A549 treated with CpdA at 1 μM for 4 hours (cell line): ENCODE measurements around the gene ZNF740. TPM values are rescaled to one million over a fixed set of nuclear protein-coding genes. Genes with fewer than 3 reads are reported as not detected.

Source experiments
- total RNA-seq: library from RNA; stranded (reverse); fragments of 200-300 nt; extraction: Qiagen RNA extraction; gene quantifications from 5 replicates; pipeline ENCODE4 v1.2.3, GENCODE V29; 2022; ENCODE audit warnings: low read depth

Gene ZNF740, protein sequence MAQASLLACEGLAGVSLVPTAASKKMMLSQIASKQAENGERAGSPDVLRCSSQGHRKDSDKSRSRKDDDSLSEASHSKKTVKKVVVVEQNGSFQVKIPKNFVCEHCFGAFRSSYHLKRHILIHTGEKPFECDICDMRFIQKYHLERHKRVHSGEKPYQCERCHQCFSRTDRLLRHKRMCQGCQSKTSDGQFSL
- 13.0 to 17.4 TPM (median 14.9 TPM) in 5 replicates for total RNA-seq

DNA sequence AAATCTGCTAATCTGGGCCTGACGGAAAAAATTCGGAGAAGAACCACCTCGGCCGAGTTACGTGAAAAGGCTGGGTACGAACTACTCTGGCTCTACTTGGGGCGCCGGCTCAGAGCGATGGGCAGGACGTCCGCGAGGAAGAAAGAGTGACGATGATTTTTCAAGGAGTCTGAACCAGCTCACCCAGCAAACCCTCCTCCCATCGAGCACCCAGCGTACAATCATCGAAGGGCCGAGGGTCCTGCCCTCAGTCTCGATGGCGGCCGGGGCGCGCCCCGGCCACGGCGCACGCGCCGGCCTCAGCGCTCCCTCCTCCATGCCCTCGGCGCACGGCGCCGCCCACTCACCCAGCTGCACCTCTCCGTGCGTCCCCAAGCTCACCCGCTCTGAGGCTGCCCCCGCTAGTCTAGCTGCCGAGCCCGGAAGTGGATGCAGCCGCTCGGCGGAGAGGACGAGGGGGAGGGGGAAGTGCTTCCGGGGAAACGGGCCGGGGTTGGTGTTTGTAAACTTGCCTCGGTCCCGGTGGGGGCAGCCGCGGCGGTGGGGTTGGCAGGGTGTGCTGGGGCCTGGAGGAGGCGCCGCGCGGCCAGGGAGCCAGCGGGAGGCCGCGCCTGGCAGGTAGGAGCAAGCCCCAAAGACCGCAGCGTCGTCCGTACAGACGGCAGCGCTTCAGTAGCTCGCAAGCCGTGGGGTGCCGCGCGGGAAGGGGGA lies at the start of gene ZNF740, which contains the start of gene CSAD:
TSS of gene ZNF740 (plus strand) at position 503 of the 711 bp plus-strand sequence. CDS start 1,262 bp downstream, outside the sequence.
TSS of gene CSAD (minus strand) at position 706 of the 711 bp plus-strand sequence. CDS start 7,455 bp downstream, outside the sequence.

DNA sequence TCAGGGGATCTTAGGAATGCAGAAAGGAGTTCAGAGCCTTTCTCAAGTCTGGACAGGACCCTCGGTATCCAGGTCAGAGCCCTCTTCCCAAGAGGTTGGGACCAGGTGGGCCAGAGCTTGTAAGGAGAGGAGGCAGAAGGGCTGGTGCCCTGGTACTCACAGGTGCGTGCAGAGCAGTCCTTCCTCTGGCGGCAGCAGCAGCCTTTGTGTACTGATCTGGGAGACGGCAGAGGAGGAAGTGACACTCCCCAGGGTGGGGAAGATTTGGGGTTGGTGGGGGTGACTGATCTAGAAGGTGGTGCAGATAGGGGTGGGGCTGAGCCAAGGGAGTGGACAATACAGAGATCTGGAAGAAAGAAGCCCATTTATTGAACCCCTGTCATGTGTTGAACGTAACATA lies 26.5 kb downstream of the ZNF740 start, which contains the start of gene ITGB7:
TSS of gene ITGB7 (minus strand) at position 210 of the 400 bp plus-strand sequence. CDS start 6,808 bp downstream, outside the sequence.

DNA sequence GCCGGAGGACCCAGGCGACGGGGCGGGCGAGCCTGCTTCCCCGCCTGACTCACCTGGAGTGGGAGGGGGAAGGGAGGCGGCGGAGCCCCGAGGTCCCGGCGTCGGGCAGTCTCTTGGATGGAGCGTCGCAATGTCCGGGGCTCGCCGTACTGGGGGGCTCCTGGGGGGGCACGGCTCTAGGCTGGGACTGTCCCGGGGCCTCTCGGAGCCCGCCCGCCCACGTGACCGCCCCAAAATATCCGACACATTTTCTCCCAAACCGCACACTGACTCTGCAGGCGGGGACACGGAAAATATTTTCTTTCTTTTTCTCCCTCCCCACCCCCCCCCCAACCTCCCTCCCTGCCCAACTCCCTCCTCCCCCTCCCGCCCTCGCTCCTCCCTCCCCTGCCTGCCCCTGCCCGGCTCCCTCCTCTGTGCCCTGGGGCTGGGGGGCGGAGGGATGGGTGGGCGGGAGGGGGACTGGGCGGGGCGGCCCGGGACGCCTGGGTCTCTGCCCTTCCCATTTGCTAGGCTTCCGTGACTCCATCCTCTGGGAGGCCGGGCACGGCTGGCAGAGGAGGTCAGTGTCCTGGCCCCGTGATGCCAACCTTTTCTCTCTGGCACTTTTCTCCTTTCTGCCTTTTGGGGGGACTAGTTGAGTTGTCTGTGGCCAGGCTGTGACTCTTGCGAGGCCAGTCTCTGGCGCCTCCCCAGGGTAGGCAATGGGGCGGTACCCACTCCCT lies 51.6 kb downstream of the ZNF740 start, which contains the start of gene RARG:
TSS of gene RARG (minus strand) at position 289 of the 725 bp plus-strand sequence. CDS start 4,664 bp downstream, outside the sequence.

Other genes with a start within 250 kb of the ZNF740 start
- gene KRT18, start 231.6 kb upstream of the ZNF740 start, total RNA-seq = 1,942 to 2,363 TPM (median 2,341 TPM) in 5 replicates
- 250 to 461 TPM (median 286 TPM) in 5 replicates for gene EIF4B, start 174.3 kb upstream of the ZNF740 start, total RNA-seq
- gene TNS2, start 130.7 kb upstream of the ZNF740 start, total RNA-seq = 11.2 to 16.8 TPM (median 13.0 TPM) in 5 replicates
- 33.3 to 38.3 TPM (median 38.0 TPM) in 5 replicates for gene SPRYD3, start 101.3 kb upstream of the ZNF740 start, total RNA-seq
- gene IGFBP6, start 83.1 kb upstream of the ZNF740 start, total RNA-seq = 148 to 241 TPM (median 237 TPM) in 5 replicates
- gene SOAT2, start 77.2 kb upstream of the ZNF740 start, total RNA-seq = 0.17 to 0.24 TPM (median 0.21 TPM) in 4 of 5 replicates, not detected in the other
- 4.3 to 7.9 TPM (median 5.4 TPM) in 5 replicates for gene CSAD, start 203 bp downstream of the ZNF740 start, total RNA-seq
- 0.29 to 0.56 TPM (median 0.45 TPM) in 5 replicates for gene ITGB7, start 26.5 kb downstream of the ZNF740 start, total RNA-seq
- gene RARG, start 51.5 kb downstream of the ZNF740 start, total RNA-seq = 25.8 to 32.8 TPM (median 30.4 TPM) in 5 replicates
- 18.7 to 21.3 TPM (median 19.6 TPM) in 5 replicates for gene ESPL1, start 87.6 kb downstream of the ZNF740 start, total RNA-seq
- 469 to 566 TPM (median 535 TPM) in 5 replicates for gene PFDN5, start 114.8 kb downstream of the ZNF740 start, total RNA-seq
- gene MYG1, start 119.0 kb downstream of the ZNF740 start, total RNA-seq = 75.0 to 112 TPM (median 95.8 TPM) in 5 replicates
- gene AAAS, start 140.9 kb downstream of the ZNF740 start, total RNA-seq = 77.3 to 86.9 TPM (median 80.2 TPM) in 5 replicates
- gene SP7, start 155.6 kb downstream of the ZNF740 start, total RNA-seq = 0.02 to 0.06 TPM in 2 of 5 replicates, not detected in the others
- gene SP1, start 199.5 kb downstream of the ZNF740 start, total RNA-seq = 18.8 to 25.1 TPM (median 24.2 TPM) in 5 replicates
- gene AMHR2, start 243.1 kb downstream of the ZNF740 start, total RNA-seq = 1.1 to 2.7 TPM (median 1.8 TPM) in 5 replicates